Epithelial cell of esophagus (primary cell): Measurements from ENCODE around the gene ZBTB20.

ENCODE experiments used
- DNase-seq: peaks from one replicate; pipeline ENCODE4 v3.0.0; 2010; ENCODE audit warnings: low read depth
- H3K4me3 ChIP-seq: 2 replicates; pipeline ENCODE4 v1.5.1; 2011; ENCODE audit warnings: mild to moderate bottlenecking, low read length, control low read depth
- TF ChIP-seq, protein P1 (sequence below): IDR thresholded peaks from 2 replicates; pipeline ENCODE4 v1.5.1; 2011; ENCODE audit warnings: low read depth, mild to moderate bottlenecking, low read length, control low read depth, inconsistent platforms; ENCODE audit not compliant: insufficient read depth; ENCODE audit errors: missing control alignments

Gene ZBTB20

GRCh38 chr3:114361391-114361790, 785.7 kb downstream of the ZBTB20 start:
- DNase-seq = no peak
- H3K4me3 ChIP-seq = no peak overlapping the region
- TF ChIP-seq, protein P1, sequence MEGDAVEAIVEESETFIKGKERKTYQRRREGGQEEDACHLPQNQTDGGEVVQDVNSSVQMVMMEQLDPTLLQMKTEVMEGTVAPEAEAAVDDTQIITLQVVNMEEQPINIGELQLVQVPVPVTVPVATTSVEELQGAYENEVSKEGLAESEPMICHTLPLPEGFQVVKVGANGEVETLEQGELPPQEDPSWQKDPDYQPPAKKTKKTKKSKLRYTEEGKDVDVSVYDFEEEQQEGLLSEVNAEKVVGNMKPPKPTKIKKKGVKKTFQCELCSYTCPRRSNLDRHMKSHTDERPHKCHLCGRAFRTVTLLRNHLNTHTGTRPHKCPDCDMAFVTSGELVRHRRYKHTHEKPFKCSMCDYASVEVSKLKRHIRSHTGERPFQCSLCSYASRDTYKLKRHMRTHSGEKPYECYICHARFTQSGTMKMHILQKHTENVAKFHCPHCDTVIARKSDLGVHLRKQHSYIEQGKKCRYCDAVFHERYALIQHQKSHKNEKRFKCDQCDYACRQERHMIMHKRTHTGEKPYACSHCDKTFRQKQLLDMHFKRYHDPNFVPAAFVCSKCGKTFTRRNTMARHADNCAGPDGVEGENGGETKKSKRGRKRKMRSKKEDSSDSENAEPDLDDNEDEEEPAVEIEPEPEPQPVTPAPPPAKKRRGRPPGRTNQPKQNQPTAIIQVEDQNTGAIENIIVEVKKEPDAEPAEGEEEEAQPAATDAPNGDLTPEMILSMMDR = no peak

DNA sequence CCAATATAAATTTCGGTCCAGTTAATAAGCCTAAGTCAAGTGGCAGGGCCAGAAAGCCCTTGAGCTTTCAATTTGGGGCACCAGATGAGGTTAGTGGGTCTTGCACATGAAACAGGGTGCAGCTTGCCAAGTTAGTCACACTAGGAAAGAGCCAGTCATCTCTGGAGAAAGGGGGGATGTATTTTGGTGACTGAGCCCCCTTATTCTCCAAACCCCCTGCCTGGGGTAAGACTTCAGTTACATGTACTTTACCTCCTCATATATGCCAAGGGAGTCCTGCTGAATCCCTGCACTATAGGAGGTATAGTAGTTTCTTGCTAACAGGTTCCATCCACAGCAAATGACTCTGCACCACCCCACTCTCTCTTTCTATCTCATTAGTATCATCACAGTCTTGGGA, 790.6 kb downstream of the ZBTB20 start:
- no peak for DNase-seq

GRCh38 chr3:114356066-114356465, 791.0 kb downstream of the ZBTB20 start:
- no peak overlapping the region for H3K4me3 ChIP-seq
- no peak for DNase-seq
- TF ChIP-seq, protein P1 = no peak

More for the DNA sequence above, 790.6 kb downstream of the ZBTB20 start:
- H3K4me3 ChIP-seq = no peak overlapping the region
- TF ChIP-seq, protein P1 = no peak

DNA sequence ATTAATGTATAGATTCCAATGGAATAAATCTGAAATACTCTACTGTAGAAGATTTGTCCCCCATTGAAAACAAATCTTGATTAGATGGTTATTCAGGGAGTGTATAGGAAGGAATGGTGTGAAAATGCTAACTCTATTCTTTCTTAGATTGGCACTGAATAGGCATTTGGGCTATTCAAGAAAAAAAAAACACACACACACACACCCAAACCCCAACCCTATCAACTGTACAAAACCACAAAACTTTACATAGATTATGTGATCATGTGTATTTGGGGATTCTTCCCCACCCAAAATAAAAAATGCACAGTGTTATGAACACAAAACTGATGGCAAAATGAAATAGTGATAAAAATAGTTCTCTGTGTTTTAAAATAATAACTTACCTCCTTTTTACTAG, 791.4 kb downstream of the ZBTB20 start:
- no peak overlapping the region for H3K4me3 ChIP-seq
- TF ChIP-seq, protein P1 = no peak
- no peak for DNase-seq

DNA sequence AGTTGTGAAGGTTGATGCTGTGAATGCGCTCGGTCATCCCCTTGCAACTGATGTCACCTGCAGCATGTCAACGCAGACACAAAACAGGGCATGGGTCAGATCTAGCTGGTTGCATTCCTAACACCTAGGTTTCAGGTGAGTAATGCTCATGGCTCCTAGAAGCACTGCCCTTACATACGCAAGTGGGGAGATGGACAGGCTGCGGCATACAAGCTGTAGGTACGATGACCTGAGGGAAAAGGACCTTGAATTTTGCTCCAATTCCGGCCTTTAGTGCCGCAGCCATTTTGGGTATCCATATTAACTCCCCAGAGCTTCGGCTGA, 795.3 kb downstream of the ZBTB20 start:
- TF ChIP-seq, protein P1 = no peak
- no peak overlapping the region for H3K4me3 ChIP-seq
- no peak for DNase-seq

DNA sequence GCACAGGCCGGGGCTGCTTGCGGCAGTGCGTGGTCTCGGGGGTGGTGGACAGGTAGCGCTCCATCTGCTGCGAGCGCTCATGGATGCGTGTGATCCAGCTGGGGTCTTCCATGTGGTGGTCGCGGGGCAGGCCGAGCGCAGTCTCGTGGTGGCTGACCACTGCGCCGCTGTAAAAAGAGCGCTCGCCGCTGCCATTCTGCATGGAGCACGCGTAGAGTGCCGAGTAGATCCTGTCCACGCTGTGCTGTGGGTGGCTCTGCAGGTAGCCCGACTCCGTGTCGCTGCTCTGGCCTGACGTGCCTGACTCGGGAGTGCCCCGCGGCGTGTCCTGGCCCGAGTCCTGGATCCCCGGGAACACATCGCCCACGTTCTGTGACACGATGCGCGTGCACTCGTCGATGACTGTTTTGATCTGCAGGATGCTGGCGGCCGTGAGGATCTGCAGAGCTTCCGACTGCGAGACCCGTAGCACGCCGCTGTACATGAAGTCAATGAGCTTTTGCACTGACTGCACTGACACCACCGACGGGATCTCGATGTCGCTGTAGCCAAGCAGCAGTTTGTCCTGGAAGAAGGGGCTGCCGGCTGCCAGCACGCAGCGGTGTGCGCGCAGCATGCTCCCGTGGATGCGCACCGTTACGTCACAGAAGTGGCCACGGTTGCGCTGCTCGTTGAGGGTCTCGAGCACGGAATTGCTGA, 795.8 kb downstream of the ZBTB20 start:
- TF ChIP-seq, protein P1 = no peak
- H3K4me3 ChIP-seq = no peak overlapping the region
- DNase-seq = no peak

GRCh38 chr3:114350690-114351089, 796.4 kb downstream of the ZBTB20 start:
- TF ChIP-seq, protein P1 = no peak
- DNase-seq = no peak
- H3K4me3 ChIP-seq = no peak overlapping the region
